PC-3 (cell line): ENCODE measurements around the gene BRCA1. TPM values are rescaled to one million over a fixed set of nuclear protein-coding genes. Genes with fewer than 3 reads are reported as not detected.

ENCODE experiments used
- ATAC-seq: fragments of 200-7000 bp; cut with Tn5 transposase; 2 replicates; pipeline ENCODE4 v1.9.1; 2020; ENCODE audit warnings: mild to moderate bottlenecking, moderate library complexity
- BruUV-seq: library from RNA; stranded (reverse); fragments of 400-500 nt; replicated peaks from 2 replicates; lab custom pipeline; 2021; lab: Mats Ljungman, UMichigan
- CTCF ChIA-PET: fragments of 300-600 bp; sonication (Branson Sonifier 250); formaldehyde crosslinking; loops from one replicate; lab custom pipeline; 2022; ENCODE audit warnings: antibody characterized with exemption; lab: Charles Lee
- POLR2A ChIA-PET: fragments of 300-600 bp; sonication (Branson Sonifier 250); formaldehyde crosslinking; loops from one replicate; lab custom pipeline; 2022; ENCODE audit warnings: antibody characterized with exemption; ENCODE audit not compliant: unreplicated experiment; lab: Charles Lee
- DNase-seq: peaks from one replicate; pipeline ENCODE4 v3.0.0-alpha.2; 2015
- H2AFZ ChIP-seq: fragments of 300-600 bp; sonication (generic); 2 replicates; pipeline ENCODE4 v1.6.0; 2016; ENCODE audit warnings: antibody characterized with exemption, low read length
- H3F3A ChIP-seq: fragments of 300-600 bp; sonication (generic); one replicate; pipeline ENCODE4 v1.6.0; 2017; ENCODE audit warnings: antibody characterized with exemption, low read length, control low read depth, mild to moderate bottlenecking; ENCODE audit not compliant: unreplicated experiment
- H3K27ac ChIP-seq: fragments of 300-600 bp; sonication (generic); 2 replicates; pipeline ENCODE4 v1.5.1; 2016; ENCODE audit warnings: mild to moderate bottlenecking, low read length
- H3K27me3 ChIP-seq: fragments of 300-600 bp; sonication (generic); 2 replicates; pipeline ENCODE4 v1.6.1; 2016; ENCODE audit warnings: low read length, mixed read lengths
- H3K36me3 ChIP-seq: fragments of 300-600 bp; sonication (generic); 2 replicates; pipeline ENCODE4 v1.6.1; 2016; ENCODE audit warnings: low read depth, mixed run types, low read length, mixed read lengths
- H3K4me1 ChIP-seq: fragments of 300-600 bp; sonication (generic); 2 replicates; pipeline ENCODE4 v1.5.1; 2016; ENCODE audit warnings: low read length; ENCODE audit not compliant: insufficient read depth
- H3K4me2 ChIP-seq: fragments of 300-600 bp; sonication (generic); 2 replicates; pipeline ENCODE4 v1.6.0; 2016; ENCODE audit warnings: low read length
- H3K4me3 ChIP-seq: fragments of 300-600 bp; sonication (generic); 2 replicates; pipeline ENCODE4 v1.5.1; 2016; ENCODE audit warnings: mild to moderate bottlenecking, low read length, mixed read lengths
- H3K79me2 ChIP-seq: fragments of 300-600 bp; sonication (generic); 2 replicates; pipeline ENCODE4 v1.6.1; 2017; ENCODE audit warnings: low read length, mixed read lengths
- H3K9ac ChIP-seq: fragments of 300-600 bp; sonication (generic); 2 replicates; pipeline ENCODE4 v1.6.0; 2016; ENCODE audit warnings: mild to moderate bottlenecking, low read length
- H3K9me2 ChIP-seq: fragments of 300-600 bp; sonication (generic); replicated peaks from 2 replicates; pipeline ENCODE4 v1.6.1; 2016; ENCODE audit warnings: mixed run types, low read length, mixed read lengths
- H3K9me3 ChIP-seq: fragments of 300-600 bp; sonication (generic); 2 replicates; pipeline ENCODE4 v1.6.1; 2016; ENCODE audit warnings: low read length, mixed read lengths
- H4K20me1 ChIP-seq: fragments of 300-600 bp; sonication (generic); 2 replicates; pipeline ENCODE4 v1.6.1; 2016; ENCODE audit warnings: low read length, mixed read lengths
- EZH2 ChIP-seq: fragments of 300-600 bp; sonication (generic); IDR thresholded peaks from one replicate; pipeline ENCODE4 v1.6.1; 2017; ENCODE audit warnings: antibody characterized with exemption, mild to moderate bottlenecking, low read length; ENCODE audit not compliant: unreplicated experiment
- EZH2phosphoT487 ChIP-seq: fragments of 300-600 bp; sonication (generic); IDR thresholded peaks from 2 replicates; pipeline ENCODE4 v1.6.1; 2018; ENCODE audit warnings: mild to moderate bottlenecking, antibody characterized with exemption, low read length, borderline replicate concordance
- intact Hi-C: fragments of 100-400 bp; cut with micrococcal nuclease; formaldehyde crosslinking; loops from 2 replicates; pipeline ENCODE4 v1.9.0; 2023
- total RNA-seq: library from RNA; depleted of rRNA; stranded (reverse); fragments of >200 nt; gene quantifications from 2 replicates; pipeline ENCODE4 v1.2.3, GENCODE V29; 2014
- TF ChIP-seq, protein P1 (sequence below): fragments of 300-600 bp; sonication (generic); conservative IDR thresholded peaks from 2 replicates; pipeline ENCODE4 v1.5.1; 2017; ENCODE audit warnings: antibody characterized with exemption, low read depth, mild to moderate bottlenecking, low read length

BRCA1 gene
- total RNA-seq, 1 experiment from 2014 or later = 36.3 TPM

DNA sequence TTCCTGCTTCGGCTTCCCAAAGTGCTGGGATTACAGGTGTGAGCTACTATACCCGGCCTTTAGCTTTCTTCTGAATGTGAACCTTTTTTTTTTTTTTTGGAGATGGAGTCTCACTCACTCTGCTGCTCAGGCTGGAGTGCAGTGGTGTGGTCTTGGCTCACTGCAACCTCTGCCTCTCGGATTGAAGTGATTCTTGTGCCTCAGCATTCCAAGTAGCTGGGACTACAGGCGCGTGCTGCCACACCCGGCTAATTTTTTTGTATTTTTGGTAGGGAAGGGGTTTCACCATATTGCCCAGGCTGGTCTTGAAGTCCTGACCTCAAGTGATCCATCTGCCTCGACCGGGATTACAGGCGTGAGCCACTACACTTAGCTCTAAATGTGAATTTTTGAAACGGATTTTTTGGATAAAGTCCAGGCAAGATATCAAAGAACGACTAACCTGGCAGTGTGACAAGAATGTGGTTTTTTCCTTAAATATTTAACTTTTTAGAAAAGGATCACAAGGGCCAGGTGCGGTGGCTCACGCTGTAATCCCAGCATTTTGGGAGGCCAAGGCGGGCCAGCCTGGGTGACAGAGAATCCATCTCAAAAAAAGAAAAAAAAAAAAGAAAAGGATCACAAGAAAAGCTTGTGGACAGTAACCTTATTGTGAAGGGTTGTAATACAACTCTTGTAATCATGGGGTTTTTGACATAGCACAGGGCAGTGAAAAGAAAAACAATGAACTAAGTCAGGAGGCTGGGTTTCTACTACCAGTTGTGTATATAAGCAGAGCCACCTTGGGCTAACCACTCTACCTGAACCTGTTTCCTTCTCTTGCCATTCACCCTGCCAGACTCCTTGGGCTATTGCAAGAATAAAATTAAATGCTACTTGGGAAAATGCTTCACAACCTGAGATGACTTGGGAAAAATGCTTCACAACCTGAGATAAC is 6.2 kb downstream of the BRCA1 start:
- CTCF ChIA-PET = no interaction called here
- POLR2A ChIA-PET = no interaction called here
- no peaks in the 10 kb centered on the region for H3K27me3 ChIP-seq
- H2AFZ ChIP-seq = no peak overlapping the region
- H3F3A ChIP-seq = no peaks in the 10 kb centered on the region
- no peak for TF ChIP-seq EZH2phosphoT487
- TF ChIP-seq, protein P1, sequence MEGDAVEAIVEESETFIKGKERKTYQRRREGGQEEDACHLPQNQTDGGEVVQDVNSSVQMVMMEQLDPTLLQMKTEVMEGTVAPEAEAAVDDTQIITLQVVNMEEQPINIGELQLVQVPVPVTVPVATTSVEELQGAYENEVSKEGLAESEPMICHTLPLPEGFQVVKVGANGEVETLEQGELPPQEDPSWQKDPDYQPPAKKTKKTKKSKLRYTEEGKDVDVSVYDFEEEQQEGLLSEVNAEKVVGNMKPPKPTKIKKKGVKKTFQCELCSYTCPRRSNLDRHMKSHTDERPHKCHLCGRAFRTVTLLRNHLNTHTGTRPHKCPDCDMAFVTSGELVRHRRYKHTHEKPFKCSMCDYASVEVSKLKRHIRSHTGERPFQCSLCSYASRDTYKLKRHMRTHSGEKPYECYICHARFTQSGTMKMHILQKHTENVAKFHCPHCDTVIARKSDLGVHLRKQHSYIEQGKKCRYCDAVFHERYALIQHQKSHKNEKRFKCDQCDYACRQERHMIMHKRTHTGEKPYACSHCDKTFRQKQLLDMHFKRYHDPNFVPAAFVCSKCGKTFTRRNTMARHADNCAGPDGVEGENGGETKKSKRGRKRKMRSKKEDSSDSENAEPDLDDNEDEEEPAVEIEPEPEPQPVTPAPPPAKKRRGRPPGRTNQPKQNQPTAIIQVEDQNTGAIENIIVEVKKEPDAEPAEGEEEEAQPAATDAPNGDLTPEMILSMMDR = no peak
- TF ChIP-seq EZH2 = no peak
- no TSS peak for BruUV-seq
- H4K20me1 ChIP-seq = no peaks in the 10 kb centered on the region
- H3K4me2 ChIP-seq = no peak overlapping the region
- no peaks in the 10 kb centered on the region; the same call in 1 of the 2 replicates for H3K36me3 ChIP-seq
- no peaks in the 10 kb centered on the region for H3K9me3 ChIP-seq
- ATAC-seq = no peak
- H3K27ac ChIP-seq = no peak overlapping the region
- intact Hi-C loops = no loop called here
- no peak overlapping the region for H3K9ac ChIP-seq
- H3K4me3 ChIP-seq = no peak overlapping the region
- H3K9me2 ChIP-seq = no peaks in the 10 kb centered on the region
- 0 out of 2 replicates have a peak, but pooled peaks cover 4% of the 10 kb centered on the region for H3K79me2 ChIP-seq
- no peak for DNase-seq
- H3K4me1 ChIP-seq = no peaks in the 10 kb centered on the region

DNA sequence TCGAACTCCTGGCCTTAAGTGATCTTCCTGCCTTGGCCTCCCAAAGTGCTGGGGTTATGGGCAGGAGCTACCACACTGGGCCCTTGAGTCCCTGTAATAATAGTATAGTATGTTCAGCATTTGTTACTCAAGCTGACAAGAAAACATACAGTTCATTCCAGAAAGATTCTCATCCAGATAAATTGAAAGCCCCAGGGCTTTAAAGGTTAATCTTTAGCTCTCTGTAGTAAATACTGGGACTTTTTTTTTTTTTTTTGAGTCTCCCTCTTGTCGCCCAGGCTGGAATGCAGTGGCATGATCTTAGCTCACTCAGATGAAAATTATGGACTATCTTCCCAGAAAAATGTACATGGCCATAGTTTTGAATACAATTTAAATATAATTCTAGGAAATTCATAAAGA is 11.0 kb downstream of the BRCA1 start:
- intact Hi-C loops = no loop called here
- Histone ChIP-seq H3K4me3 (no peak overlapping the region), H3K9ac (no peak overlapping the region), H3K79me2 (no peaks in the 10 kb centered on the region), H3K36me3 (no peaks in the 10 kb centered on the region; the same call in 1 of the 2 replicates), H3F3A (no peaks in the 10 kb centered on the region), H3K9me3 (no peaks in the 10 kb centered on the region), H3K9me2 (no peaks in the 10 kb centered on the region), H2AFZ (no peak overlapping the region), H3K27ac (no peak overlapping the region), H3K27me3 (no peaks in the 10 kb centered on the region), H3K4me1 (no peaks in the 10 kb centered on the region), H4K20me1 (no peaks in the 10 kb centered on the region), H3K4me2 (no peak overlapping the region)
- no peak for ATAC-seq
- TF ChIP-seq, protein P1 = no peak
- TF ChIP-seq EZH2phosphoT487 (no peak), EZH2 (no peak)
- no peak for DNase-seq
- CTCF ChIA-PET = no interaction called here
- POLR2A ChIA-PET = no interaction called here
- BruUV-seq = no TSS peak

DNA sequence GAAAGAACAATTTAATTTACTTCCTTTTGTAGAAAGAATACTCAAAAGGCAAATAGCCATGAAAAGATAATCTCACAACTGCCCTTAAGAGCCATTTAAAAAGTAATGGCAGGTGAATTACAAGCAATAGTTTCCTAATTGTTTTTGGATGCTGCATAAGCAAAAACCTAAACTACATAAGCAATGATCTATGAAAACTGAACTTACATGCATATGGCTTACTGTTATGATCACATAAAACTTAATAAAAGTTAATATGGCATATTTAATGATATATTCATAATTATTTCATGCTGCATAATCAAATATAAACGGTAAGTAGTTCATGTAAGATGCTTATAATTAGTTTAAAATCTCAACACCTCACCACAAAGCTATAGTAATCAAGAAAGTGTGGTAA is 18.6 kb downstream of the BRCA1 start:
- Histone ChIP-seq H3K9me3 (no peaks in the 10 kb centered on the region), H3K27ac (no peak overlapping the region), H3K27me3 (no peaks in the 10 kb centered on the region), H3K4me2 (no peak overlapping the region), H4K20me1 (no peaks in the 10 kb centered on the region), H3F3A (no peaks in the 10 kb centered on the region), H3K36me3 (no peaks in the 10 kb centered on the region), H3K79me2 (no peaks in the 10 kb centered on the region), H3K4me3 (no peak overlapping the region), H2AFZ (no peak overlapping the region), H3K9me2 (no peaks in the 10 kb centered on the region), H3K9ac (no peak overlapping the region), H3K4me1 (no peaks in the 10 kb centered on the region)
- no TSS peak for BruUV-seq
- intact Hi-C loops = no loop called here
- CTCF ChIA-PET = no interaction called here
- no peak for ATAC-seq
- no peak for DNase-seq
- TF ChIP-seq, protein P1 = no peak
- TF ChIP-seq EZH2phosphoT487 (no peak), EZH2 (no peak)
- POLR2A ChIA-PET = no interaction called here
